ENCODE measurements around the gene PGK1. TPM values are rescaled to one million over a fixed set of nuclear protein-coding genes. Genes with fewer than 3 reads are reported as not detected.
"Not testable (repeated sequence)": the region's sequence is repeated elsewhere in the genome, so short reads cannot be mapped to it uniquely, and the experiment has no call there.

PGK1 gene
- polyA plus RNA-seq, 3 donors: 388 to 454 (median 416) TPM

- DNase-seq (ENCODE audit: extremely low read depth in 1 of 11, low read depth in 9 of 11, low spot score in 4 of 11): no peak
These were observed 36.2 kb downstream of the PGK1 start for GRCh38 chrX:78140206-78140605.

GRCh38 chrX:78147002-78147540 is 43.0 kb downstream of the PGK1 start:
- not testable (repeated sequence) for DNase-seq (ENCODE audit: extremely low read depth in 1 of 11, low read depth in 9 of 11, low spot score in 4 of 11)

DNA sequence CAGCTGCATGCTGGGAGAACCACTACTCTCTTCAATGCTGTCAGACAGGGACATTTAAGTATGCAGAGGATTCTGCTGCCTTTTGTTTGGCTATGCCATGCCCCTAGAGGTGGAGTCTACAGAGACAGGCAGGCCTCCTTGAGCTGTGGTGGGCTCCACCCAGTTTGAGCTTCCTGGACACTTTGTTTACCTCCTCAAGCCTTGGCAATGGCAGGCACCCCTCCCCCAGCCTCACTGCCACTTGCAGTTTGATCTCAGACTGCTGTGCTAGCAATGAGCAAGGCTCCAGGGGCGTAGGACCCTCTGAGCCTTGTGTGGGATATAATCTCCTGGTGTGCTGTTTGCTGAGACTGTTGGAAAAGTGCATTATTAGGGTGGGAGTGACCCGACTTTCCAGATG is 53.3 kb downstream of the PGK1 start:
- DNase-seq (ENCODE audit: extremely low read depth in 1 of 11, low read depth in 9 of 11, low spot score in 4 of 11): not testable (repeated sequence)

- not testable (repeated sequence) for DNase-seq (ENCODE audit: extremely low read depth in 1 of 11, low read depth in 9 of 11, low spot score in 4 of 11)
These were observed 53.8 kb downstream of the PGK1 start for GRCh38 chrX:78157846-78158245.

DNA sequence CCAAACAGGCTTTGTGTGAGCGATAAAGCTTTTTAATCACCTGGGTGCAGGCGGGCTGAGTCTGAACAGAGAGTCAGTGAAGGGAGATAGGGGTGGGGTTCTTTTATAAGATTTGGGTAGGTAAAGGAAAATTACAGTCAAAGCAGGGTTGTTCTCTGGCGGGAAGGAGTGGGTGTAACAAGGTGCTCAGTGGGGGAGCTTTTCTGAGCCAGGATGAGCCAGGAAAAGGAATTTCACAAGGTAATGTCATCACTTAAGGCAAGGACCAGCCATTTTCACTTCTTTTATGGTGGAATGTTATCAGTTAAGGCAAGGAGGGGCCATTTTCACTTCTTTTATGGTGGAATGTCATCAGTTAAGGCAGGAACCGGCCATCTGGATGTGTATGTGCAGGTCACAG is 56.7 kb downstream of the PGK1 start:
- DNase-seq (ENCODE audit: extremely low read depth in 1 of 11, low read depth in 9 of 11, low spot score in 4 of 11): not testable (repeated sequence)

DNA sequence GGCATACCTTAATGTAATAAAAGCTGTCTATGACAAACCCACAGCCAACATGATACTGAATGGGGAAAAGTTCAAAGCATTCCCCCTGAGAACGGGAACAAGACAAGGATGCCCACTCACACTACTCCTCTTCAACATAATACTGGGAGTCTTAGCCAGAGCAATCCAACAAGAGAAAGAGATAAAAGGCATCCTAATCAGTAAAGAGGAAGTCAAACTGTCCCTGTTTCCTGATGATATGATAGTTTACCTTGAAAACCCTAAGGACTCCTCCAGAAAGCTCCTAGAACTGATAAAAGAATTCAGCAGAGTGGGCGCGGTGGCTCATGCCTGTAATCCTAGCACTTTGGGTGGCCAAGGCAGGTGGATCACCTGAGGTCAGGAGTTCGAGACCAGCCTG is 59.1 kb downstream of the PGK1 start:
- not testable (repeated sequence) for DNase-seq (ENCODE audit: extremely low read depth in 1 of 11, low read depth in 9 of 11, low spot score in 4 of 11)

- peak in 2 of 11 donors; percentile 0 to 8 for DNase-seq (ENCODE audit: extremely low read depth in 1 of 11, low read depth in 9 of 11, low spot score in 4 of 11)
These were observed 61.4 kb downstream of the PGK1 start for GRCh38 chrX:78165425-78165824.

GRCh38 chrX:78168065-78168464 is 64.0 kb downstream of the PGK1 start:
- no peak for DNase-seq (ENCODE audit: extremely low read depth in 1 of 11, low read depth in 9 of 11, low spot score in 4 of 11)

Other genes starting within 250 kb of the PGK1 start
- gene MAGT1, start 208.8 kb upstream of the PGK1 start, polyA plus RNA-seq (ENCODE audit: insufficient read length in 3 of 3): 100 to 1,000 TPM in 1 of 3 donors, 10 to 100 TPM in 2; 83.8 to 104 (median 93.1) TPM
- gene COX7B, start 204.8 kb upstream of the PGK1 start, polyA plus RNA-seq (ENCODE audit: insufficient read length in 3 of 3): 100 to 1,000 TPM; 238 to 353 (median 341) TPM
- gene ATP7A, start 193.6 kb upstream of the PGK1 start, polyA plus RNA-seq (ENCODE audit: insufficient read length in 3 of 3): 10 to 100 TPM; 15.0 to 17.0 (median 16.6) TPM
- under 1 TPM in 2 of 3 donors, not detected in 1; 0.28 to 0.29 TPM for gene PGAM4, start 134.6 kb upstream of the PGK1 start, polyA plus RNA-seq (ENCODE audit: insufficient read length in 3 of 3)
- gene TAF9B, start 35.4 kb downstream of the PGK1 start, polyA plus RNA-seq (ENCODE audit: insufficient read length in 3 of 3): 10 to 100 TPM; 47.2 to 55.3 (median 48.8) TPM
- 1 to 10 TPM; 1.5 to 2.3 (median 2.1) TPM for gene CYSLTR1, start 223.4 kb downstream of the PGK1 start, polyA plus RNA-seq (ENCODE audit: insufficient read length in 3 of 3)

All from renal cortex interstitium (tissue), 11 donors.